ENCODE measurements around the gene PUS10.

Gene PUS10

GRCh38 chr2:60948926-60949579 is 69.0 kb downstream of the PUS10 start:
- DNase-seq (ENCODE audit: low read depth): no peak
- H3K4me3 ChIP-seq (ENCODE audit: low read depth, low read length): no peak overlapping the region
- TF ChIP-seq MAX (IDR thresholded peaks at IDR 0.05; ENCODE audit: low read depth, low read length) (no peak), CTCF (IDR thresholded peaks at IDR 0.05; ENCODE audit: low read depth, low read length) (no peak), MYC (IDR thresholded peaks at IDR 0.05; ENCODE audit: low read depth, low read length) (no peak), POLR2A (IDR thresholded peaks at IDR 0.05; ENCODE audit: extremely low read depth, insufficient read length) (no peak)

- no peak for TF ChIP-seq MYC (IDR thresholded peaks at IDR 0.05; ENCODE audit: low read depth, low read length)
- no peak for TF ChIP-seq CTCF (IDR thresholded peaks at IDR 0.05; ENCODE audit: low read depth, low read length)
- TF ChIP-seq MAX (IDR thresholded peaks at IDR 0.05; ENCODE audit: low read depth, low read length): no peak
- TF ChIP-seq POLR2A (IDR thresholded peaks at IDR 0.05; ENCODE audit: extremely low read depth, insufficient read length): no peak
- H3K4me3 ChIP-seq (ENCODE audit: low read depth, low read length): no peak overlapping the region
- DNase-seq (ENCODE audit: low read depth): no peak
Measured at GRCh38 chr2:60948161-60948560, 69.9 kb downstream of the PUS10 start.

- DNase-seq (ENCODE audit: low read depth): no peak
- TF ChIP-seq MAX (IDR thresholded peaks at IDR 0.05; ENCODE audit: low read depth, low read length) (no peak), MYC (IDR thresholded peaks at IDR 0.05; ENCODE audit: low read depth, low read length) (no peak), CTCF (IDR thresholded peaks at IDR 0.05; ENCODE audit: low read depth, low read length) (no peak), POLR2A (IDR thresholded peaks at IDR 0.05; ENCODE audit: extremely low read depth, insufficient read length) (no peak)
- no peak overlapping the region for H3K4me3 ChIP-seq (ENCODE audit: low read depth, low read length)
Measured at GRCh38 chr2:60947056-60947455, 71.0 kb downstream of the PUS10 start.

- no peak for DNase-seq (ENCODE audit: low read depth)
- TF ChIP-seq MYC (IDR thresholded peaks at IDR 0.05; ENCODE audit: low read depth, low read length) (no peak), CTCF (IDR thresholded peaks at IDR 0.05; ENCODE audit: low read depth, low read length) (no peak), POLR2A (IDR thresholded peaks at IDR 0.05; ENCODE audit: extremely low read depth, insufficient read length) (no peak), MAX (IDR thresholded peaks at IDR 0.05; ENCODE audit: low read depth, low read length) (no peak)
- H3K4me3 ChIP-seq (ENCODE audit: low read depth, low read length): no peak overlapping the region
Measured at GRCh38 chr2:60945341-60945740, 72.7 kb downstream of the PUS10 start.

GRCh38 chr2:60939622-60940021 is 78.4 kb downstream of the PUS10 start:
- no peak for DNase-seq (ENCODE audit: low read depth)
- no peak overlapping the region for H3K4me3 ChIP-seq (ENCODE audit: low read depth, low read length)
- TF ChIP-seq CTCF (IDR thresholded peaks at IDR 0.05; ENCODE audit: low read depth, low read length): no peak
- TF ChIP-seq POLR2A (IDR thresholded peaks at IDR 0.05; ENCODE audit: extremely low read depth, insufficient read length): no peak
- no peak for TF ChIP-seq MAX (IDR thresholded peaks at IDR 0.05; ENCODE audit: low read depth, low read length)
- no peak for TF ChIP-seq MYC (IDR thresholded peaks at IDR 0.05; ENCODE audit: low read depth, low read length)

All from NB4 (cell line).